Left ventricle myocardium superior (tissue), 1 donor: ENCODE results near the gene ERBIN. TPM values are rescaled to one million over a fixed set of nuclear protein-coding genes. Genes with fewer than 3 reads are reported as not detected.
"Not testable (repeated sequence)": the region's sequence is repeated elsewhere in the genome, so short reads cannot be mapped to it uniquely, and the experiment has no call there.

Source experiments
- ATAC-seq: fragments of 200-7000 bp; cut with Tn5 transposase; one replicate; pipeline ENCODE4 v1.9.1; 2020; ENCODE audit warnings: mild to moderate bottlenecking, moderate library complexity
- DNase-seq: peaks from one replicate; pipeline ENCODE4 v3.0.0-alpha.2; 2020
- intact Hi-C: fragments of 100-400 bp; cut with micrococcal nuclease; formaldehyde crosslinking; loops from one replicate; pipeline ENCODE4 v1.11.0; 2022
- total RNA-seq: library from RNA; stranded (reverse); fragmentation: NEBNext Ultra II Directional; extraction: Animal tissue kit (Norgen Biotek cat#: 25700); gene quantifications from one replicate; pipeline ENCODE4 v1.2.1, GENCODE V29; 2021
- donor health status: DM: no; HTN: yes; CAD: no; lungs with severe emphysema.

ERBIN gene
- total RNA-seq, 1 donor from 2014 or later: 39.6 TPM

DNA sequence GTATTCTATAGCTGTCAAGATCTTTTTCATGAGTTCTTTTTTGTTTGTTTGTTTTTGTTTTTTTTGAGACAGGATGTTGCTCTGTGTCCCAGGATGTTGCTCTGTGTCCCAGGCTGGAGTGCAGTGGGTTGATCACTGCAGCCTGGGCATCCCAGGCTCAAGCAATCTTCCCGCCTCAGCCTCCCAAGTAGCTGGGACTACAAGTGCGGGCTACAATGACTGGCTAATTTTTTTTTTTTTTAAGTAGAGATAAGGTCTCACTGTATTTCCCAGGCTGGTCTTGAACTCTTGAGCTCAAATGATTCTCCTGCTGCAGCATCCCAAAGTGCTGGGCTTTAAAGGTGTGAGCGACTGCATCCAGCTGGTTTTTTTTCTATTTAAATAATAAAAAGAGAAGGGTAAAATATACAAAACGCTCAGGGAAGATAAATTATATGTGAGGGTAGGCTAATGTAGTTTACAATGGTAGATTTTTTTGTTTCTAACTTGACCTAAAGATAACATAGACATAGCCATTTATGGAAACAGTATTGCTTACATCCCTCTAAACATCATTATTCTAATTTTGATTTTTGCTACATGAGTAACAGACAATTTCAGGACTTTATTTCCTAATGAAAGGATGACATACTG lies 21.9 kb downstream of the ERBIN start:
- DNase-seq: no peak
- no peak for ATAC-seq
- intact Hi-C loops: no loop called here

DNA sequence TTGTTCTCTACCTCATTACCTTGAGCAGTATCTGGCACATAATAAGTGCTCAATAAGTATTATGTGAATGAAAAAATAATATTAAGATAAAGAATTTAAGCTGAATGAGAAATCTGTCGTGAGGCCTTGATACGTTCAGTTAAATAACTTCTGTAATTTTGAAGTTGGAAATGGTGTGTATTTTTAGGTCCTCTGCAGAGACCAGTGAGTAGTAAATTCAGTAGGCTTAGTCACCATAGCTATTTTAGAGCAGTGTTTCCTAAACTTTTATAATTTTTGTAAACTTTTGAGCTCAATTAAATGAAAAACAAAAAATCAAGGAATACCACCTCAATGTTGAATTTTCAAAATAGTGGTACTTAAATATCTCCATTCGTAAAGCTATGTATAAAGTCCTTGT lies 25.0 kb downstream of the ERBIN start:
- ATAC-seq (peak; percentile 44), DNase-seq (no peak)
- intact Hi-C loops: no loop called here

GRCh38 chr5:65952259-65952658 lies 25.9 kb downstream of the ERBIN start:
- intact Hi-C loops: no loop called here
- peak; percentile 41 for DNase-seq
- peak; percentile 92 for ATAC-seq

- DNase-seq: no peak
- no peak for ATAC-seq
- intact Hi-C loops: no loop called here
Observed at GRCh38 chr5:65954200-65954599, 27.8 kb downstream of the ERBIN start.

- intact Hi-C loops: no loop called here
- ATAC-seq: no peak
- DNase-seq: no peak
Observed at GRCh38 chr5:65955746-65956145, 29.4 kb downstream of the ERBIN start.

GRCh38 chr5:65957703-65958102 lies 31.3 kb downstream of the ERBIN start:
- ATAC-seq, DNase-seq, intact Hi-C loops: not testable (repeated sequence)

- no peak for ATAC-seq
- intact Hi-C loops: no loop called here
- no peak for DNase-seq
Observed at GRCh38 chr5:65961633-65962032, 35.3 kb downstream of the ERBIN start.

DNA sequence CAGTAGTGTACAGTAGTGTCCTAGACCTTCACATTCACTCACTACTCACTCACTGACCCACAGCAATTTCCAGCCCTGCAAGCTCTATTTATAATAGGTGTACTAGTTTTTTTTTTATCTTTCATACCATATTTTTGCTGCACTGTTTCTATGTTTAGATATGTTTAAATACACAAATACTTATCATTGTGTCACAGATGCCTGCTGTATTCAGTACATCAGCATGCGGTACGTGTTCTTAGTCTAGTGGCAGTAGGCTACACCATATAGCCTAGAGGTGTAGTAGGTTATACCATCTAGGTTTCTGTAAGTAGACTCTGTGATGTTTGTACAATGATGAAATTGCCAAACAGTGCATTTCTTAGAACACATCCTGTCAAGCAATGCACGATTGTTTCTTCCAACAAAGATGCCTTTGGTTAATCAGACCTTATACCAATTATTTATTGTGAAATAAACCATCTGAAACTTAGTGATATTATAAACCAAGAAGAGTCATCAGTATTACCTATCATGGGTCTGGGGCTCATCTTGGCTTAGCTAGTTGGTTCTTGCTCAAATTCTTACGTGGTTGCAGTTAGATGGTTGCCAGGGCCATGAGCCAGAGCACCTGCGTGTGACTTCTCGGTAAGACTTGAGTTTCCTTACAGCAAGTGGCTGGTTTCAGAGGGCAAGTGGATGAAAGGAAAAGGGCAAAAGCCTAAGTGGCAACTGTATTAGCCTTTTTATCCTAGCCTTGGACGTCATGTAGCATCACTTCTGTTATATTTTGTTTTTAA lies 41.1 kb downstream of the ERBIN start:
- ATAC-seq (peak; percentile 44), DNase-seq (no peak)
- intact Hi-C loops: no loop called here

- no peak for ATAC-seq
- intact Hi-C loops: no loop called here
- DNase-seq: no peak
Observed at GRCh38 chr5:65969539-65970393, 43.4 kb downstream of the ERBIN start.

GRCh38 chr5:65970481-65971367 lies 44.3 kb downstream of the ERBIN start:
- intact Hi-C loops: no loop called here
- DNase-seq (no peak), ATAC-seq (peak; percentile 37)

- intact Hi-C loops: no loop called here
- DNase-seq (no peak), ATAC-seq (peak; percentile 10)
Observed at GRCh38 chr5:65971643-65972042, 45.3 kb downstream of the ERBIN start.

DNA sequence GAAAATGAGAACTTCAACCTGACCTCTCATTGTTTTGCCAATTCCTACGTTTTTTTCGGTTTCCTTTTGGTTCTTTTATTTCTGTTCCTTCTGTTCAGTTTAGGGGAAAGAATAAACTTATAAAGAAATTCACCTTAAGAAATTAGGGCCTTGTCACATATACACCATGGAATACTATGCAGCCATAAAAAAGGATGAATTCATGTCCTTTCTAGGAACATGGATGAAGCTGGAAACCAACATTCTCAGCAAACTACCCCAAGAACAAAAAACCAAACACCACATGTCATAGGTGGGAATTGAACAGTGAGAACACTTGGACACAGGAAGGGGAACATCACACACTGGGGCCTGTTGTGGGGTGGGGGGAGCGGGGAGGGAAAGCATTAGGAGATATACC lies 46.5 kb downstream of the ERBIN start:
- intact Hi-C loops, ATAC-seq, DNase-seq: not testable (repeated sequence)

GRCh38 chr5:65978251-65978650 lies 51.9 kb downstream of the ERBIN start:
- DNase-seq: no peak
- no peak for ATAC-seq
- intact Hi-C loops: no loop called here

GRCh38 chr5:65981548-65981947 lies 55.2 kb downstream of the ERBIN start:
- DNase-seq (no peak), ATAC-seq (no peak)
- intact Hi-C loops: no loop called here

DNA sequence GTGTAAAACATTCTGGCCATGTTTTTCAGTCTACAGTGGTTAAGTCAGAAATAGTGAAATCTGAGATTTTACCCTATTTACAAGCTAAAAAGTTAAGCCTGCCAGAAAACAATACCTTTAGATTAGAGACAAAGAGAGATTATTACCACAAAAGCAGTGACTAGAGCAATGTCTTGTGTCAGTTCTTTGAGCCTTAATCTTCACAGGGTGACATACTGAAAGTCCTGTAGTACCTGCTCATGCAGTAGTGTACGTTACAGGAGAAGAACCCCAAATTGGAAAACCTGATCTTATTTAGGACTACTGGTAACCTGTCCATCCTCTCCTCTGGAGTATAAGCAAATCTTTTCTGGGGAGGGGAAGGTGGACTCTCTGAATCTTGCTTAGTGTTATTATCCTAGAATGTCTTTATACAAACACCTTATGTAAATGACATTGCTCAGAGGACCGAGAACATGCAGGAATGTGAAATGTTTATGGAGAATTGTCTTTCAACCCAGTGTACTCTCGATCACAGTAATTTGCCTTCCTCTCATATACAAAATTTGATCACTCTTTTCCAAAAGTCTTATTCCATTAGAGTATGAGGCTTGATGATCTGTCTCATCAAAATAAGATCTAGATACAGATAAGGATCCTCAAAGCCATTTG lies 55.7 kb downstream of the ERBIN start:
- no peak for DNase-seq
- intact Hi-C loops: no loop called here
- ATAC-seq: no peak

DNA sequence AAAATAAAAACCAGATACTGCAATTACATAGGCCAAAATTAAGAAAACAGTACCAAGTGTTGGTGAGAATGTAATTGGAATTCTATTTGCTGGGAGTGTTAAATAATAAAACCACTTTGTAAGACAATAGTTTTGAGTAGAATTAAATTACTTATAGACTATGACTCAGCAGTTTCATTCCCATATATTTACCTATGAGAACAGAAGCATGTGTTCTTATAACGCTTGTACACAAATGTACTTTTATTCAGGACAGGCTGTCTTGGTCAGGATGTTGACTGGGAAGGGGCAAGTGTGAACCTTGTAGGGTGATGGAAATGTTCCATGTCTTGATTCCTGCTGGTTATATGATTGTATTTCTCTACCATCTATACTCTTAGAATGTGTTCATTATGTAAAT lies 56.3 kb downstream of the ERBIN start:
- intact Hi-C loops: no loop called here
- DNase-seq (no peak), ATAC-seq (no peak)

GRCh38 chr5:65984098-65984885 lies 57.9 kb downstream of the ERBIN start:
- DNase-seq (no peak), ATAC-seq (no peak)
- intact Hi-C loops: no loop called here

DNA sequence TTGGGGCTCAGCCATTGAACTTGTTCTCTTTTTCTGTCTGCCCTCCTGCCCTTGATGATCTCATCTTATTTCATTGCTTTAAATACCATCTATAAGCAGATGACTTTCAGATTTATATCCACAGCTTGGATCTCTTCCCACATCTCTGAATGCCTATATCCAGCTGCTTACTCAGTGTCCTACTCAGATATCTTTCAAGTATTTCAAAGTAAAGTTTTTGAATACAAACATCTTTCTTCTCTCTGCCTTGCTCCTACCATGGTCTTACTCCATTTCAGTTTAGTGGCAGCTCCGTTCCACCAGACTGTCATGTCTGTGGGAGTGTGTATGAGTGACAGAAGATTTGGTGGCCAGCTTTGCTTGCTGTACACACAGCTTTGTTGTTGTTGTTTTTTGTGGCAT lies 59.7 kb downstream of the ERBIN start:
- ATAC-seq (no peak), DNase-seq (no peak)
- intact Hi-C loops: no loop called here
